Stomach (tissue), 9 donors: ENCODE data around the gene LRFN2. TPM values are rescaled to one million over a fixed set of nuclear protein-coding genes. Genes with fewer than 3 reads are reported as not detected.

ENCODE experiments used
- DNase-seq, 2 donors: peaks; one replicate each; pipeline versions ENCODE4 v3.0.0 to v3.0.0-alpha.2; 2013 to 2019
- H3K27ac ChIP-seq, 5 donors: fragments of 200-600 bp in 4 of 5; sonication (generic) in 4 of 5; one replicate each; pipeline ENCODE4 v1.5.1; 2013 to 2019; ENCODE audit warnings: mild to moderate bottlenecking in 1 of 5, moderate library complexity in 1 of 5
- H3K27me3 ChIP-seq, 3 donors: fragments of 200-600 bp; sonication (generic); one replicate each; pipeline ENCODE4 v1.5.1; 2017 to 2019; ENCODE audit warnings: mixed run types in 1 of 3
- H3K36me3 ChIP-seq, 4 donors: fragments of 200-600 bp; sonication (generic); 1 replicate in 3 of 4; 2 replicates in 1 of 4; pipeline ENCODE4 v1.5.1; 2016 to 2019
- H3K4me1 ChIP-seq, 4 donors: fragments of 200-600 bp; sonication (generic); one replicate each; pipeline ENCODE4 v1.5.1; 2016 to 2019
- H3K4me3 ChIP-seq, 4 donors: fragments of 200-600 bp; sonication (generic) in 3 of 4; one replicate each; pipeline ENCODE4 v1.5.1; 2016 to 2019; ENCODE audit warnings: mild to moderate bottlenecking in 1 of 4
- H3K9me3 ChIP-seq, 4 donors: fragments of 200-600 bp; sonication (generic); one replicate each; pipeline ENCODE4 v1.5.1; 2016 to 2019
- EP300 ChIP-seq: sonication (generic); formaldehyde crosslinking; IDR thresholded peaks from one replicate; pipeline ENCODE4 v1.6.1; 2017; ENCODE audit warnings: antibody characterized with exemption
- POLR2A ChIP-seq, 4 donors: fragments of 450-650 bp; IDR thresholded peaks; one replicate each; pipeline ENCODE4 v1.6.1; 2016; ENCODE audit warnings: antibody characterized with exemption in 4 of 4, control low read depth in 2 of 4, mild to moderate bottlenecking in 1 of 4, moderate library complexity in 1 of 4
- POLR2AphosphoS5 ChIP-seq, 3 donors: sonication (generic); formaldehyde crosslinking; IDR thresholded peaks; one replicate each; pipeline ENCODE4 v1.6.1; 2016; ENCODE audit warnings: antibody characterized with exemption in 3 of 3
- WGBS, 5 donors: extraction: QIAGEN DNeasy Blood & Tissue Kit in 3 of 5; methylation state at CpG; one replicate each; pipeline versions ENCODE4 v1.1.5 to v1.1.7; 2013 to 2018; 5-methylcytosine and 5-hydroxymethylcytosine counted together
- intact Hi-C: fragments of 100-400 bp; cut with DNase I; formaldehyde crosslinking; loops from one replicate; pipeline ENCODE4 v1.15.1; 2023; ENCODE audit warnings: low total_unique reads
- polyA plus RNA-seq, 3 donors: library from polyadenylated mRNA; stranded (reverse); fragments of 200-250 nt; gene quantifications; one replicate each; pipeline ENCODE4 v1.2.3, GENCODE V29; 2013
- total RNA-seq, 5 donors: library from RNA; depleted of rRNA; stranded (reverse); fragments of >200 nt; gene quantifications; one replicate each; pipeline versions ENCODE4 v1.1.0 to v1.2.3, GENCODE V29; 2014 to 2016
- TF ChIP-seq, protein P1 (sequence below), 7 experiments: fragments of 450-650 bp in 4 of 7; fragments of 200-600 bp in 3 of 7; sonication (generic) in 3 of 7; IDR thresholded peaks; one replicate each; pipeline ENCODE4 v1.5.1; 2016 to 2019; ENCODE audit warnings: antibody characterized with exemption in 7 of 7, control low read depth in 2 of 7, mild to moderate bottlenecking in 1 of 7
- donor health status: healthy with polysubstance abuse.
- donor health status: Bipolar disorder and iron deficiency.
- donor health status: healthy.

The LRFN2 gene
- total and polyA plus RNA-seq, 8 donors, result 0.10 TPM; not detected in 7

DNA sequence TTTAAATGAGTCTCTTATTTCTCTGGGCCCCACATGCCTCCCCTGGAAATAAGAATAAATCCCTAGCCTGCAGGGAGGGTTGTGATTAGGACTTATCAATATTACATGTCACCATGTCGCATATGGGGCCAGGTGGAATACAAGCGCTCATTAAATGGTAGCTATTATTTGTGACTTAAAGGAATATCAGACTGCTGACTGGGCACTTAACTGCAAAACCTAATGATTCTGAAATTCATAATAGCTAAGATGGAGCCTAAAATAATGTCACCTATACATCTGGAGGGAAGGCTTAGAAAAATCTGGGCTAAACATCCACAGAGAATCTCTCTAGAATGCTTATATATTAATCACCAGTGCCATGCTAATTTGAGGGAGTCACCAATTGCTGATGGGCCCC is 106.5 kb downstream of the LRFN2 start:
- Histone ChIP-seq H3K27me3 (peaks cover 0 to 16% (median 0%) of the 10 kb centered on the region in 3 donors), H3K9me3 (no peaks in the 10 kb centered on the region), H3K27ac (no peak overlapping the region), H3K4me1 (no peaks in the 10 kb centered on the region), H3K36me3 (no peaks in the 10 kb centered on the region), H3K4me3 (no peak overlapping the region)
- TF ChIP-seq POLR2AphosphoS5 (IDR thresholded peaks at IDR 0.05) (no peak), POLR2A (IDR thresholded peaks at IDR 0.05) (no peak), EP300 (no peak)
- TF ChIP-seq, protein P1, sequence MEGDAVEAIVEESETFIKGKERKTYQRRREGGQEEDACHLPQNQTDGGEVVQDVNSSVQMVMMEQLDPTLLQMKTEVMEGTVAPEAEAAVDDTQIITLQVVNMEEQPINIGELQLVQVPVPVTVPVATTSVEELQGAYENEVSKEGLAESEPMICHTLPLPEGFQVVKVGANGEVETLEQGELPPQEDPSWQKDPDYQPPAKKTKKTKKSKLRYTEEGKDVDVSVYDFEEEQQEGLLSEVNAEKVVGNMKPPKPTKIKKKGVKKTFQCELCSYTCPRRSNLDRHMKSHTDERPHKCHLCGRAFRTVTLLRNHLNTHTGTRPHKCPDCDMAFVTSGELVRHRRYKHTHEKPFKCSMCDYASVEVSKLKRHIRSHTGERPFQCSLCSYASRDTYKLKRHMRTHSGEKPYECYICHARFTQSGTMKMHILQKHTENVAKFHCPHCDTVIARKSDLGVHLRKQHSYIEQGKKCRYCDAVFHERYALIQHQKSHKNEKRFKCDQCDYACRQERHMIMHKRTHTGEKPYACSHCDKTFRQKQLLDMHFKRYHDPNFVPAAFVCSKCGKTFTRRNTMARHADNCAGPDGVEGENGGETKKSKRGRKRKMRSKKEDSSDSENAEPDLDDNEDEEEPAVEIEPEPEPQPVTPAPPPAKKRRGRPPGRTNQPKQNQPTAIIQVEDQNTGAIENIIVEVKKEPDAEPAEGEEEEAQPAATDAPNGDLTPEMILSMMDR (IDR thresholded peaks at IDR 0.05), result no peak
- 89 to 98% (median 93%) methylated on average over 2 of the region's 2 CpGs for WGBS, 5 donors
- intact Hi-C loops, result no loop called here
- no peak for DNase-seq

DNA sequence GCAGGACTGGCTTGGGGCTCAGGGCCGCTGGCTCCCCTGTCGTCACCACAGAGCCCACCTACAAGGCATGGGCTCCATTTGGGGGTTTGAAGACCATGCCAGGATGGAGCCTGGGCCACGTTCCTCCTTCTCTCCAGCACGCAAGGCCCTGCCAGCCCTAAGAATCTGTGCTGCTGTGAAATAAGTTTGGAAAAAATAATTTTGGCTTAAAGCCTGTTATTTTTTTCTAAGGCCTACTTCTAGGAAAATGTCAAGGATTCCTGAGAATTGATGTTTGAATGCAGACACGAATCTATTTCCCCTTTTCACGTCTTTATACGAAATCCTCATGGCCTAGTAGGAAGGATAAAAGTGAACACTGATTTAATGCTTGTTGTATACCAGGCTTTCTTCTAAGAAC is 107.5 kb downstream of the LRFN2 start:
- Histone ChIP-seq H3K27me3 (peaks cover 0 to 16% (median 0%) of the 10 kb centered on the region in 3 donors), H3K9me3 (no peaks in the 10 kb centered on the region), H3K36me3 (no peaks in the 10 kb centered on the region), H3K4me1 (no peaks in the 10 kb centered on the region), H3K27ac (no peak overlapping the region), H3K4me3 (no peak overlapping the region)
- 67 to 78% (median 72%) methylated on average over 7 of the region's 7 CpGs for WGBS, 5 donors
- intact Hi-C loops, result no loop called here
- peak in 1 of 2 donors; percentile 17 for DNase-seq
- TF ChIP-seq POLR2AphosphoS5 (IDR thresholded peaks at IDR 0.05) (no peak), EP300 (no peak), POLR2A (IDR thresholded peaks at IDR 0.05) (no peak)
- TF ChIP-seq, protein P1 (IDR thresholded peaks at IDR 0.05), result no peak

DNA sequence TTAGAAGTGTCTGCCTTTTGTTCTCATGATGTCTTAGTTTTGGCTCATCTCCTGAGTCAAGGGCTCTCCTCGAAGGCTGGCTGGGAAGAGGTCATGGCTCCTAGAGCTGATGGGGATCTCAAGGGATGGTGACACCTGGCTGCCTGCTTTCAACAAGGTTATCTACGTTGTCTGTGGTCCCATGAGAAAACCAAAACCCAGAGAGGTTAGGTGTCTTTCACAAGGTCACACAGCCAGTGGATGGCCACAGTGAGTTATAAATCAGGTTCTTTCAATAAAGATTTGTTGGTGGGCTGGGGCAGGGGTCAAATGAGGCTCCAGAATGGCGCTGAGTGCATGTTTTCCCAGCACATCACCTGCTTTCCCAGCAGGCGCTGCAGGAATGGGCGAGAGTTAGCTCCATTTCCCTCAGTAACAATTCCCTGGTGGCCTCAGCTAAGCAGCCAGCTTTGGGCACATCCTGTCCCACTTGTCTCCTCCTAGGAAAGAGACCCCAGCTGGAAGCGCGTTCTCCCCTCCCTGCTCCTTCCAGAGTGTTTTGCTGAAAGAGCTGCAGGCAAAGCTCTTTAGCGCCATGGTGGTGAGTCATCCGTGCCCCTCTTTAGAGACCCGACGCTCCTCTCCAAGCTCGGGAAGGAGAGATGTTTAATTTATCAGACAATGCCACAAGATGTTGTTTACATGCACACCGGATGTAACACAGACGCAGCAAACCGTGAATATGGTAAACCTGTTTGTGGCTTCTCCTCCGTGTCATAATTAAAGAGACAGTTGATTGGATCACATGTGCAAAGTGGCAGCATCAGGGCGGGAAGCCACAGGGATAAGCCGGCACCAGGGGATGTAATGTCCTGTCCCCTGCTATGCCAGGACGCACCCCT is 109.7 kb downstream of the LRFN2 start:
- no peak overlapping the region for H3K27ac ChIP-seq
- no peak for TF ChIP-seq EP300
- TF ChIP-seq, protein P1 (IDR thresholded peaks at IDR 0.05), result no peak
- TF ChIP-seq POLR2AphosphoS5 (IDR thresholded peaks at IDR 0.05), result no peak
- no peak for TF ChIP-seq POLR2A (IDR thresholded peaks at IDR 0.05)
- intact Hi-C loops, result no loop called here
- peak in 1 of 2 donors; percentile 52 for DNase-seq
- H3K27me3 ChIP-seq, result peaks cover 0 to 12% (median 0%) of the 10 kb centered on the region in 3 donors
- H3K4me1 ChIP-seq, result no peaks in the 10 kb centered on the region
- 31 to 38% (median 36%) methylated on average over 19 of the region's 19 CpGs for WGBS, 5 donors
- H3K4me3 ChIP-seq, result no peak overlapping the region
- no peaks in the 10 kb centered on the region for H3K36me3 ChIP-seq
- no peaks in the 10 kb centered on the region for H3K9me3 ChIP-seq

DNA sequence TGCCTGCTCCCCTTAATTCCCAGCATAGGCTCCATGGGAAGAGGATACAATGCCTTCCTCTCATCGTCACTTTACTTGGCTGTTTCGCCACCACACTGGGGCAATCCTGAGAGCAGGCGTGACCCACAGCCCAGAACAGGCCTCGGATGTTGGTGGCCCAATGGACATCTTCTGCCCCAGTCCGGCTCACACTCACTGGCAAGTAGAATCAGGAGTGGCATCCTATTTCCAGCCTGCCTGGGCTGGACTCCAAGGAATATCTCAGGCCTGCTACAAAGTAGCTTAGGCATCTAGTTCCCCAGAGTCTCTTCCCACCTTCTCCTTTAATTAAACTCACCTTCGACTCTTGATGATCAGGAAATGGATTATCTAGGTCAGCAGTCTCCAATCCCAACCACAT is 110.5 kb downstream of the LRFN2 start:
- H3K27me3 ChIP-seq, result peaks cover 0 to 16% (median 0%) of the 10 kb centered on the region in 3 donors
- no peaks in the 10 kb centered on the region for H3K36me3 ChIP-seq
- H3K4me3 ChIP-seq, result no peak overlapping the region
- no peaks in the 10 kb centered on the region for H3K4me1 ChIP-seq
- intact Hi-C loops, result no loop called here
- 90 to 94% (median 91%) methylated on average over 6 of the region's 6 CpGs for WGBS, 5 donors
- H3K27ac ChIP-seq, result no peak overlapping the region
- TF ChIP-seq EP300 (no peak), POLR2A (IDR thresholded peaks at IDR 0.05) (no peak), POLR2AphosphoS5 (IDR thresholded peaks at IDR 0.05) (no peak)
- TF ChIP-seq, protein P1 (IDR thresholded peaks at IDR 0.05), result no peak
- H3K9me3 ChIP-seq, result no peaks in the 10 kb centered on the region
- DNase-seq, result no peak
